Measurements from ENCODE around the gene RHOXF2. TPM values are rescaled to one million over a fixed set of nuclear protein-coding genes. Genes with fewer than 3 reads are reported as not detected.
"Not testable (repeated sequence)": the region's sequence is repeated elsewhere in the genome, so short reads cannot be mapped to it uniquely, and the experiment has no call there.

The RHOXF2 gene
- total RNA-seq, 1 donor, result not detected

GRCh38 chrX:120150109-120150744 is 8.2 kb upstream of the RHOXF2 start:
- H3K4me1 ChIP-seq (ENCODE audit: insufficient read depth, low read length); H3K9me3 ChIP-seq (ENCODE audit: low read depth, low read length); H3K27me3 ChIP-seq (ENCODE audit: insufficient read depth, low read length); H3K4me3 ChIP-seq (ENCODE audit: low read length): not testable (repeated sequence)

DNA sequence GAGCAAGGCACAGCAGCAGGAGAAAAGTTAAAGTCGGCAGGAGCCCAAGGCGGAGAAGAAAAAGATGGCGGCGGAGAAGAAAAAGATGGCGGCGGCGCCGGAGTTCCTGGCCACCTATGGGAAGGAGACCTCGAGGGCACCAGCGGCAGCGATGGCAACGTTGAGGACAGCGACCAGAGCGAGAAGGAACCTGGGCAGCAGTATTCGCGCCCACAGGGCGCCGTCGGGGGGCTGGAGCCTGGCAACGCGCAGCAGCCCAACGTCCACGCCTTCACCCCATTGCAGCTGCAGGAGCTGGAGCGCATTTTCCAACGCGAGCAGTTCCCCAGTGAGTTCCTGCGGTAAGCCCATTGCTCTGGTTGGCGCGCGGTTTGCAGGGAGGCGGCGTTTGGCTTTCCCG is 673 bp downstream of the RHOXF2 start:
- H3K27me3 ChIP-seq (ENCODE audit: insufficient read depth, low read length); H3K9me3 ChIP-seq (ENCODE audit: low read depth, low read length): not testable (repeated sequence)

GRCh38 chrX:120193254-120193653 is 34.8 kb downstream of the RHOXF2 start:
- not testable (repeated sequence) for H3K4me3 ChIP-seq (ENCODE audit: low read length); H3K9me3 ChIP-seq (ENCODE audit: low read depth, low read length); H3K27me3 ChIP-seq (ENCODE audit: insufficient read depth, low read length); H3K4me1 ChIP-seq (ENCODE audit: insufficient read depth, low read length)

More for the DNA sequence above, 673 bp downstream of the RHOXF2 start:
- not testable (repeated sequence) for H3K4me3 ChIP-seq (ENCODE audit: low read length); H3K4me1 ChIP-seq (ENCODE audit: insufficient read depth, low read length)

DNA sequence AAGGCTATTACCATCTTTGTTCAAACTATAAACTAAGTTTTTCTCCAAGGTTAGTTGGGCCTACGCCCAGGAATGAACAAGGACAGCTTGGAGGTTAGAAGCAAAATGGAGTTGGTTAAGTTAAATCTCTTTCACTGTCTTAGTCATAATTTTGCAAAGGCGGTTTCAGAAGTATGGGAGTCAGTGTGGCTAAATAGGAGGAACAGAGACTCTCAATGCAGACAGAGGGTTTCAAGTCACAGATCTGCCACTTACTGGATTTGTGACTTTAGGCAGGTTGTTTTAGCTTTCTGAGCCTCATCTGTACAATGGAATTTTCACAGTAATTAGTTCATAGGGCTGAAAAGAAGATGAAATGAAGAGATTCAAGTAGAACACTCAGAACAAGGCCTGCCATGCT is 35.3 kb downstream of the RHOXF2 start:
- not testable (repeated sequence) for H3K27me3 ChIP-seq (ENCODE audit: insufficient read depth, low read length); H3K9me3 ChIP-seq (ENCODE audit: low read depth, low read length); H3K4me3 ChIP-seq (ENCODE audit: low read length); H3K4me1 ChIP-seq (ENCODE audit: insufficient read depth, low read length)

DNA sequence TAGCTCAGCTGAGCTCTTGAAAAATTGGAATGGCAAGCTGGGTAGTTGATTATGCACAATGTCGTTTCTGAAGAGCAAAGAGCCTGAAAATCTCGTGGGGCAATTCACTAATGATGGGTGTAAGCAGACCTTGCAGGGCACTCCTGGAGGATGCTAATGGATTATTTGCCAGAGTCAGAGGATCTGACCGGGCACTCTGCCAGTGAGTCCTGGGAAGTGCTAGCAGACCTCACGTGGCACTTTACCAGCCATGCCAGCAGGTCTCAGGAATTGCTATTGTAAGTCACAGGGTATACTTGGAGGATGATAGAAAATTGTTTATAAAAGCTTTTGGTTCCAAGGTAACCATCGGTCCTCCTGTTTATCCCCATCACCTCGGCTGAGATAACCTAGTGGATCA is 37.4 kb downstream of the RHOXF2 start:
- not testable (repeated sequence) for H3K9me3 ChIP-seq (ENCODE audit: low read depth, low read length); H3K27me3 ChIP-seq (ENCODE audit: insufficient read depth, low read length); H3K4me3 ChIP-seq (ENCODE audit: low read length); H3K4me1 ChIP-seq (ENCODE audit: insufficient read depth, low read length)

GRCh38 chrX:120196626-120197283 is 38.3 kb downstream of the RHOXF2 start:
- not testable (repeated sequence) for H3K9me3 ChIP-seq (ENCODE audit: low read depth, low read length); H3K27me3 ChIP-seq (ENCODE audit: insufficient read depth, low read length); H3K4me1 ChIP-seq (ENCODE audit: insufficient read depth, low read length); H3K4me3 ChIP-seq (ENCODE audit: low read length)

- no peak overlapping the region for H3K4me3 ChIP-seq (ENCODE audit: low read length)
- H3K9me3 ChIP-seq (ENCODE audit: low read depth, low read length), result no peaks in the 10 kb centered on the region
- H3K27me3 ChIP-seq (ENCODE audit: insufficient read depth, low read length), result no peaks in the 10 kb centered on the region
- no peaks in the 10 kb centered on the region for H3K4me1 ChIP-seq (ENCODE audit: insufficient read depth, low read length)
Observed at GRCh38 chrX:120200851-120201250, 42.4 kb downstream of the RHOXF2 start.

GRCh38 chrX:120205816-120206753 is 47.7 kb downstream of the RHOXF2 start:
- Histone ChIP-seq H3K9me3 (ENCODE audit: low read depth, low read length) (no peaks in the 10 kb centered on the region), H3K27me3 (ENCODE audit: insufficient read depth, low read length) (no peaks in the 10 kb centered on the region), H3K4me3 (ENCODE audit: low read length) (no peak overlapping the region), H3K4me1 (ENCODE audit: insufficient read depth, low read length) (no peaks in the 10 kb centered on the region)

GRCh38 chrX:120207009-120207605 is 48.7 kb downstream of the RHOXF2 start:
- H3K9me3 ChIP-seq (ENCODE audit: low read depth, low read length), result no peaks in the 10 kb centered on the region
- H3K4me3 ChIP-seq (ENCODE audit: low read length), result no peak overlapping the region
- H3K4me1 ChIP-seq (ENCODE audit: insufficient read depth, low read length), result no peaks in the 10 kb centered on the region
- no peaks in the 10 kb centered on the region for H3K27me3 ChIP-seq (ENCODE audit: insufficient read depth, low read length)

GRCh38 chrX:120213438-120214265 is 55.2 kb downstream of the RHOXF2 start:
- H3K4me1 ChIP-seq (ENCODE audit: insufficient read depth, low read length), result no peaks in the 10 kb centered on the region
- no peak overlapping the region for H3K4me3 ChIP-seq (ENCODE audit: low read length)
- no peaks in the 10 kb centered on the region for H3K9me3 ChIP-seq (ENCODE audit: low read depth, low read length)
- H3K27me3 ChIP-seq (ENCODE audit: insufficient read depth, low read length), result no peaks in the 10 kb centered on the region

Other genes starting within 250 kb of the RHOXF2 start
- gene NKAP, start 214.9 kb upstream of the RHOXF2 start, total RNA-seq, result 9.0 TPM
- gene RHOXF2B, start 80.9 kb upstream of the RHOXF2 start, total RNA-seq, result under 0.01 TPM
- gene RHOXF1, start 42.7 kb upstream of the RHOXF2 start, total RNA-seq, result 0.21 TPM
- gene ZBTB33, start 92.2 kb downstream of the RHOXF2 start, total RNA-seq, result 52.8 TPM
- gene TMEM255A, start 152.8 kb downstream of the RHOXF2 start, total RNA-seq, result 0.21 TPM
- gene ATP1B4, start 203.5 kb downstream of the RHOXF2 start, total RNA-seq, result not detected